ENCODE data around the gene EFNB3.

- TF ChIP-seq JUND (IDR thresholded peaks at IDR 0.05; ENCODE audit: low read depth, low read length) (no peak), EED (IDR thresholded peaks at IDR 0.05; ENCODE audit: low read depth) (no peak), POLR2AphosphoS5 (IDR thresholded peaks at IDR 0.05; ENCODE audit: low read length) (no peak), ZNF274 (IDR thresholded peaks at IDR 0.05; ENCODE audit: insufficient read depth, insufficient read length) (no peak), SREBF1 (IDR thresholded peaks at IDR 0.05; ENCODE audit: low read length) (no peak), NRF1 (conservative IDR thresholded peaks at IDR 0.05; ENCODE audit: low read depth, low read length) (no peak), FOXM1 (IDR thresholded peaks at IDR 0.05; ENCODE audit: low read depth, low read length) (no peak), TCF3 (IDR thresholded peaks at IDR 0.05; ENCODE audit: borderline replicate concordance, insufficient read depth, low read depth, low read length) (no peak)
- TF ChIP-seq, protein P1, sequence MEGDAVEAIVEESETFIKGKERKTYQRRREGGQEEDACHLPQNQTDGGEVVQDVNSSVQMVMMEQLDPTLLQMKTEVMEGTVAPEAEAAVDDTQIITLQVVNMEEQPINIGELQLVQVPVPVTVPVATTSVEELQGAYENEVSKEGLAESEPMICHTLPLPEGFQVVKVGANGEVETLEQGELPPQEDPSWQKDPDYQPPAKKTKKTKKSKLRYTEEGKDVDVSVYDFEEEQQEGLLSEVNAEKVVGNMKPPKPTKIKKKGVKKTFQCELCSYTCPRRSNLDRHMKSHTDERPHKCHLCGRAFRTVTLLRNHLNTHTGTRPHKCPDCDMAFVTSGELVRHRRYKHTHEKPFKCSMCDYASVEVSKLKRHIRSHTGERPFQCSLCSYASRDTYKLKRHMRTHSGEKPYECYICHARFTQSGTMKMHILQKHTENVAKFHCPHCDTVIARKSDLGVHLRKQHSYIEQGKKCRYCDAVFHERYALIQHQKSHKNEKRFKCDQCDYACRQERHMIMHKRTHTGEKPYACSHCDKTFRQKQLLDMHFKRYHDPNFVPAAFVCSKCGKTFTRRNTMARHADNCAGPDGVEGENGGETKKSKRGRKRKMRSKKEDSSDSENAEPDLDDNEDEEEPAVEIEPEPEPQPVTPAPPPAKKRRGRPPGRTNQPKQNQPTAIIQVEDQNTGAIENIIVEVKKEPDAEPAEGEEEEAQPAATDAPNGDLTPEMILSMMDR (IDR thresholded peaks at IDR 0.05 in 2 of 3, conservative IDR thresholded peaks at IDR 0.05 in 1 of 3; ENCODE audit: control insufficient read depth in 2 of 3, extremely low read depth in 1 of 3, insufficient read depth in 1 of 3, low read depth in 3 of 3, low read length in 3 of 3): no peak
- TF ChIP-seq, protein P2, sequence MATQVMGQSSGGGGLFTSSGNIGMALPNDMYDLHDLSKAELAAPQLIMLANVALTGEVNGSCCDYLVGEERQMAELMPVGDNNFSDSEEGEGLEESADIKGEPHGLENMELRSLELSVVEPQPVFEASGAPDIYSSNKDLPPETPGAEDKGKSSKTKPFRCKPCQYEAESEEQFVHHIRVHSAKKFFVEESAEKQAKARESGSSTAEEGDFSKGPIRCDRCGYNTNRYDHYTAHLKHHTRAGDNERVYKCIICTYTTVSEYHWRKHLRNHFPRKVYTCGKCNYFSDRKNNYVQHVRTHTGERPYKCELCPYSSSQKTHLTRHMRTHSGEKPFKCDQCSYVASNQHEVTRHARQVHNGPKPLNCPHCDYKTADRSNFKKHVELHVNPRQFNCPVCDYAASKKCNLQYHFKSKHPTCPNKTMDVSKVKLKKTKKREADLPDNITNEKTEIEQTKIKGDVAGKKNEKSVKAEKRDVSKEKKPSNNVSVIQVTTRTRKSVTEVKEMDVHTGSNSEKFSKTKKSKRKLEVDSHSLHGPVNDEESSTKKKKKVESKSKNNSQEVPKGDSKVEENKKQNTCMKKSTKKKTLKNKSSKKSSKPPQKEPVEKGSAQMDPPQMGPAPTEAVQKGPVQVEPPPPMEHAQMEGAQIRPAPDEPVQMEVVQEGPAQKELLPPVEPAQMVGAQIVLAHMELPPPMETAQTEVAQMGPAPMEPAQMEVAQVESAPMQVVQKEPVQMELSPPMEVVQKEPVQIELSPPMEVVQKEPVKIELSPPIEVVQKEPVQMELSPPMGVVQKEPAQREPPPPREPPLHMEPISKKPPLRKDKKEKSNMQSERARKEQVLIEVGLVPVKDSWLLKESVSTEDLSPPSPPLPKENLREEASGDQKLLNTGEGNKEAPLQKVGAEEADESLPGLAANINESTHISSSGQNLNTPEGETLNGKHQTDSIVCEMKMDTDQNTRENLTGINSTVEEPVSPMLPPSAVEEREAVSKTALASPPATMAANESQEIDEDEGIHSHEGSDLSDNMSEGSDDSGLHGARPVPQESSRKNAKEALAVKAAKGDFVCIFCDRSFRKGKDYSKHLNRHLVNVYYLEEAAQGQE (IDR thresholded peaks at IDR 0.05; ENCODE audit: low read depth, low read length): no peak
- TF ChIP-seq, protein P3, sequence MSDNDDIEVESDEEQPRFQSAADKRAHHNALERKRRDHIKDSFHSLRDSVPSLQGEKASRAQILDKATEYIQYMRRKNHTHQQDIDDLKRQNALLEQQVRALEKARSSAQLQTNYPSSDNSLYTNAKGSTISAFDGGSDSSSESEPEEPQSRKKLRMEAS (IDR thresholded peaks at IDR 0.05; ENCODE audit: low read depth, low read length): no peak
Measured at GRCh38 chr17:7721612-7722011, 16.6 kb downstream of the EFNB3 start.
